Activated CD8-positive, alpha-beta T cell treated with anti-CD3 and anti-CD28 coated beads, Interleukin-2, amount 10 ng/mL, durations not matched to agents 7 days and 5 days (primary cell): ENCODE measurements around the gene ACRBP. TPM values are rescaled to one million over a fixed set of nuclear protein-coding genes. Genes with fewer than 3 reads are reported as not detected.
"Not testable (repeated sequence)": the region's sequence is repeated elsewhere in the genome, so short reads cannot be mapped to it uniquely, and the experiment has no call there.

Source experiments
- ATAC-seq: fragments of 150-1000 bp; cut with Tn5 transposase; one replicate; pipeline ENCODE4 v1.10.0; 2021; ENCODE audit warnings: moderate library complexity
- CTCF ChIA-PET: fragments of 350-600 bp; sonication (Branson Sonifier 250); formaldehyde crosslinking; loops from one replicate; lab custom pipeline; 2021; ENCODE audit warnings: antibody characterized with exemption; lab: Charles Lee
- POLR2A ChIA-PET: fragments of 350-600 bp; sonication (Branson Sonifier 250); formaldehyde crosslinking; loops from one replicate; lab custom pipeline; 2021; ENCODE audit warnings: antibody characterized with exemption; lab: Charles Lee
- DNase-seq: peaks from one replicate; pipeline ENCODE4 v3.0.0-alpha.2; 2020
- H3K27ac Mint-ChIP-seq: one replicate; pipeline ENCODE4 v1.8.0; 2021; ENCODE audit warnings: mild to moderate bottlenecking, mixed read lengths
- H3K27me3 Mint-ChIP-seq: one replicate; pipeline ENCODE4 v1.8.0; 2021; ENCODE audit warnings: low read depth, mixed read lengths
- H3K36me3 Mint-ChIP-seq: one replicate; pipeline ENCODE4 v1.8.0; 2021; ENCODE audit warnings: low read depth, mixed read lengths
- H3K4me1 Mint-ChIP-seq: one replicate; pipeline ENCODE4 v1.8.0; 2021; ENCODE audit warnings: low read depth, mixed read lengths
- H3K4me3 Mint-ChIP-seq: one replicate; pipeline ENCODE4 v1.8.0; 2021; ENCODE audit warnings: mild to moderate bottlenecking, mixed read lengths
- H3K9me3 Mint-ChIP-seq: one replicate; pipeline ENCODE4 v1.8.0; 2022; ENCODE audit warnings: mixed read lengths; ENCODE audit not compliant: insufficient read depth
- total RNA-seq, 2 experiments: library from RNA; stranded (reverse); gene quantifications; one replicate each; pipeline ENCODE4 v1.2.3, GENCODE V29; 2021

The ACRBP gene
- total RNA-seq, 2 experiments from 2014 or later, result 0.76 to 1.7 TPM

DNA sequence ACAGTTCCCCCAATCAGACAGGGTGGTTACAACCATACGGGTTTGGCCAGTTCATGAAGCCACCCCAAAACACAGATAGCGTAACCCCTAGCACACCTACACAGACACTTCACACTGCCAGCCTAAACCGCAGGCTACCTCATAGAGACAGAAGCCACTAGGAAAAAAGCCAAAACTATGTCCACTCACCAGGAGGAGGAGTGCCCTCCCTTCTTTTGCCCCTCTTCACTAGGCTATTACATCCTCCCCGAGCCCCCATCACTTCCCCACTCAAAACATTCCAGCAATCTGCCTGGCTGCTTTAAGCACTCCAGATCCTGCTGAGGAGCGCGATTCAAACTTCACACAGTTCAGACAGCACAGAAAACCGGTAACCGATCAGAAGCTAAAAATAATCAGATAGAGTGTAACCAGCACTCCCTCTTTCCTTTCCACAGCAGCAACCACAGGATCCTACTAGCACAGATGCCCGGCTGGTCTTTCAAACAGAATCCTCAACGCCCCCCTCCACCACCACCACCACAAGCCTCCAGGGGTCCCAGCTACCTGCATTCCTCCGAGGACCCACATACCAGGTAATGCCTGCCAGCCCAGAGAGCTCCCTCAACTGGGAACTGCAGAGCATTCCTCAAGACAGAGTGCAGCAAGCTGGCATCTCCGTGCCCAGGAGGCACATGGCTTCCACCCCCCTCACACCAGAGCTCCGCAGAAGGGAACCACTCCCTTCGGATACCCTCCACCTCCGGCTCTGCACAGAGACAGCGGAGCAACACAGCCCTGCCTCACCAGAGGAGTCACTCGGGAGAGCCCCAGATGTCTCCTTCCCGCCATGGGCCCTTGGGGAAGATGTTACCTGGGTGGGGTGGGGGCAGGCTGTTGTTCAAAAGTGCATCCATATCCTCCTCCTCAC, 41.6 kb downstream of the ACRBP start:
- peaks cover 50% of the 10 kb centered on the region for H3K36me3 Mint-ChIP-seq
- peaks cover 54% of the 10 kb centered on the region for H3K4me1 Mint-ChIP-seq
- no peaks in the 10 kb centered on the region for H3K27me3 Mint-ChIP-seq
- ATAC-seq, result peak; percentile 20
- ChIA-PET CTCF (interaction anchor here (0.7 to 3.9 kb wide), 10 partner anchors 35 to 282 kb away, joined by 3 to 20 read pairs (median 4); partner anchors contain the start of genes CDCA3, PTMS, SPSB2 and ZNF384), POLR2A (interaction anchor here (0.6 to 3.4 kb wide), 9 partner anchors 9 to 338 kb away, joined by 3 to 14 read pairs (median 4); partner anchors contain the start of genes C12orf57, COPS7A, GAPDH and RNU7-1)
- peak overlapping the region; percentile 84 for H3K27ac Mint-ChIP-seq
- no peak overlapping the region for H3K4me3 Mint-ChIP-seq
- DNase-seq, result peak; percentile 56
- H3K9me3 Mint-ChIP-seq, result no peaks in the 10 kb centered on the region

DNA sequence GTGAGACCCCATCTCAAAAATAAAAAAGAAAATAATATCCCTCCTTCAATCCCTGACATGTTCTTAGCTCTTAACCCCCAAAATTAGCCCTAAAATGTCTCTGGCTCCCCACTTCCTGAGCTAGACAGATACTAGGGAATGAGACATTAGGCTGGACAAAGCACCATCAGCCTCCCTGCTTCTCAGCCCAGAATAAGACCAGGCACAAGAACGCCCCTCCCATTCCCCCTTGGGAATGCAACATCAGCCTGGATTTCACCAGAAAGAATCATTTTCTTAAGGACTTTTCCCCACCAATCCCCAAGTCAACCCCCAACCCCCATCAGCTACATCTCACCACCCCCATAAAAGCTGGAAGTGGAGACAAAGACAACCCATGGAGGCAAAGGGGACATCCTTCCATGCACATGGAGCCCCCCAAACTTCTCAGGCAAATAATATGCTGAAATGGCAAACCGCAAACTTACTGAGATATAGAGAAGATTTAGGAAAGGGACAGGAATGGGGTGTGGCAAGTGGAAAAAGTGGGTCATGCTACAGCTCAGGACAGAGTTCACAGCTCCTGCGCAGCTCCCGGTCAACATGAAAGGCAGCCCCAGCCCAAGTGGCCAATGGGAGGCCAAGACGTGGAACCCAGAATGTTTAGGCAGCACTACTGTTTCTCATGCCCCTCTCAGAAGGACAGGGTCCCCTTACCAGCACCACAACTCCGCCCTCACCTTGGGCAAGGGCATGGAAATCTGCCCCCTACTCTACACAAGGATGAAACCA, 42.8 kb downstream of the ACRBP start:
- no peak for DNase-seq
- H3K27ac Mint-ChIP-seq, result peak overlapping the region; percentile 84
- no peak for ATAC-seq
- ChIA-PET POLR2A (interaction anchor here (1.0 to 3.4 kb wide), 6 partner anchors 9 to 120 kb away, joined by 3 to 14 read pairs (median 6); partner anchors contain the start of genes COPS7A, GAPDH and ZNF384), CTCF (interaction anchor here (0.7 to 3.9 kb wide), 10 partner anchors 12 to 281 kb away, joined by 3 to 20 read pairs (median 4); partner anchors contain the start of genes CDCA3, LPAR5 and SPSB2)
- H3K36me3 Mint-ChIP-seq, result peaks cover 63% of the 10 kb centered on the region
- H3K9me3 Mint-ChIP-seq, result no peaks in the 10 kb centered on the region
- no peaks in the 10 kb centered on the region for H3K27me3 Mint-ChIP-seq
- H3K4me1 Mint-ChIP-seq, result peaks cover 53% of the 10 kb centered on the region
- H3K4me3 Mint-ChIP-seq, result no peak overlapping the region

DNA sequence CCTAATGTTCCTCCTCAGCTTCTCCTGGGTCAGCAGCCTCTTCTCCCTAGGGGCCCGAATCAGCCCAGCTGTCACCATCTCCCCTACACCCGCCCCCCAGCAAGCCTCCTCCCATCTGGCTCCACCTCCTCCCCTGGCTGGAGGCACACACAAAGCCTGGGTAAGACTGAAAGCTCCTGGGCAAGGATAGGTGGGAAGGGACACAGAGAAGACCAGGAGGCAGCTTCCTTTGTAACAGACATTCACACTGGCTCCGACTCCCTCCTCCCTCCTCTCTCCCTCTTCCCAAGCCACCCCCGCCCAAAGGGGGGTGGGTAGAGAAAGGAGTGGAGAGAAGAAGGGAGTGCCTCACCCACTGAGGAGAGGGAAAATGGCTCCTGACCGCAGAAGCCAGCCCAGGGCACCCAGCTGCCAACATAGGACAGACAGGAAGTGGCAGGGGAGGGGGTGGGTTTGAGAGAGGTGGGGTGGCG, 44.1 kb downstream of the ACRBP start:
- DNase-seq (peak; percentile 46), ATAC-seq (no peak)
- POLR2A ChIA-PET, result interaction anchor here (0.8 to 3.4 kb wide), 8 partner anchors 8 to 108 kb away, joined by 3 to 14 read pairs (median 4); partner anchors contain the start of genes GAPDH and ZNF384
- Mint-ChIP-seq H3K27me3 (no peaks in the 10 kb centered on the region), H3K9me3 (no peaks in the 10 kb centered on the region), H3K36me3 (peaks cover 71% of the 10 kb centered on the region), H3K4me1 (peaks cover 51% of the 10 kb centered on the region), H3K27ac (peak overlapping the region; percentile 82), H3K4me3 (no peak overlapping the region)
- CTCF ChIA-PET, result interaction anchor here (1.0 to 3.9 kb wide), 12 partner anchors 10 to 180 kb away, joined by 3 to 20 read pairs (median 4); partner anchors contain the start of gene LPAR5

DNA sequence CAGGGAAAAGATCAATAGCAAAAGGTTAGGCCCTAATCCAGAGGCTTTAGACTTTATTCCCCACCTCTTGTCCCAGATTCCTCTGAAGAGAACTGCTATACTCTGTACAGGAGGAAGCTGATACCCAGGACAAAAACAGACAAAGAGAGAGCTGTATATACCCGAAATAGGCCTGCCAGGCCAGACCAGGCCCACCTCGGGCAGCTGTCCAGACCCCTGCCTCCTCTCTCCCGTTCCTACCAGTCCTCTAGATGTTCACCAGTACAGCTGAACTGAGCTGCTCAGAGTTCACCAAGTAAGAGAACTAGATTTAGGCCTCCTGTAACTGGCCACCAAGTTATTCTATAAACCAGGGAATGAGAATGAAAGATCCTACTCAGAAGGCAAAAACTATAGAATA, 44.7 kb downstream of the ACRBP start:
- ChIA-PET POLR2A (interaction anchor here (0.6 to 3.4 kb wide), 10 partner anchors 8 to 107 kb away, joined by 3 to 14 read pairs (median 4); partner anchors contain the start of genes GAPDH and ZNF384), CTCF (interaction anchor here (0.9 to 3.9 kb wide), 12 partner anchors 11 to 179 kb away, joined by 3 to 20 read pairs (median 4); partner anchors contain the start of gene LPAR5)
- no peak for DNase-seq
- Mint-ChIP-seq H3K4me3 (peak overlapping the region; percentile 0), H3K4me1 (peaks cover 51% of the 10 kb centered on the region), H3K27me3 (no peaks in the 10 kb centered on the region), H3K36me3 (peaks cover 76% of the 10 kb centered on the region), H3K27ac (peak overlapping the region; percentile 82), H3K9me3 (no peaks in the 10 kb centered on the region)
- ATAC-seq, result no peak

DNA sequence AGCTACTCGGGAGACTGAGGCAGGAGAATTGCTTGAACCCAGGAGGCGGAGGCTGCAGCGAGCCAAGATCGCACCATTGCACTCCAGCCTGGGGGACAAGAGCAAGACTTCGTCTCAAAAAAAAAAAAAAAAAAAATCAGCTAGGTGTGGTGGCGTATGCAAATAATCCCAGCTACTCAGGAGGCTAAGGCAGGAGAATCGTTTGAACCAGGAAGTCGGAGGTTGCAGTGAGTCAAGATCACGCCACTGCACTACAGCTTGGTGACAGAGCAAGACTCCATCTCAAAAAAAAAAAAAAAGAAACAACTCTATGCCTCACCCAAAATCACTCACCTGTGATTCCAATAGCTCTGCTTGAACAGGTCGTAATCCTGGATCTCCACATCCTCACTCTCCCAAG, 51.6 kb downstream of the ACRBP start:
- ChIA-PET CTCF (interaction anchor here (1.4 kb wide), 1 partner anchor 158 kb away, joined by 3 read pairs; the partner anchor contains the start of gene MLF2), POLR2A (interaction anchor here (1.0 to 1.3 kb wide), 3 partner anchors 7 to 36 kb away, joined by 3 read pairs; no protein-coding TSS in a partner anchor)
- not testable (repeated sequence) for DNase-seq, H3K27me3 Mint-ChIP-seq, H3K9me3 Mint-ChIP-seq, ATAC-seq, H3K4me1 Mint-ChIP-seq, H3K27ac Mint-ChIP-seq, H3K4me3 Mint-ChIP-seq
- H3K36me3 Mint-ChIP-seq, result peaks cover 75% of the 10 kb centered on the region

DNA sequence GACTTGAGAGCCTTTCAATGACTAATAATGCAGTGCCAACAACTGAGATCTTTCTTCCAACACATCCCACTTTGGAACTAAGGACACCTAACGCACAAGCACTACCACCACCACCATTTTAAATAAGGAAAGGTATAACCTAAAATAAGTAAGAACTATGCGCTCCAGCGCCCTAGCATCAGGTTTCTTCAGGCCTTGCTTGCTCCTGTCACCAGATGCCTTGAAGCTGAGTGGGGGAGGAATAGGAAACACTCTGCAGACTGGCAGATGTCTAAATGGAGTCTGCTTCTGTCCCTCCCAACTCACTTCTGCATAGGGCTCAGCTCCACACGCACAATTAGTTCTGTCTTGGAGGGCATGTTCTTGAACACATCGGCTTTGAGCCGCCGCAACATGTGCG, 55.1 kb downstream of the ACRBP start:
- DNase-seq, result no peak
- no peak for ATAC-seq
- ChIA-PET POLR2A (no interaction called here), CTCF (no interaction called here)
- peaks cover 69% of the 10 kb centered on the region for H3K36me3 Mint-ChIP-seq
- H3K4me1 Mint-ChIP-seq, result no peaks in the 10 kb centered on the region
- H3K27me3 Mint-ChIP-seq, result no peaks in the 10 kb centered on the region
- no peaks in the 10 kb centered on the region for H3K9me3 Mint-ChIP-seq
- H3K4me3 Mint-ChIP-seq, result no peak overlapping the region
- peak overlapping the region; percentile 44 for H3K27ac Mint-ChIP-seq

Other genes with a start within 250 kb of the ACRBP start
- gene CD27, start 202.5 kb downstream of the ACRBP start, total RNA-seq, result 100 to 1,000 TPM; 112 to 131 TPM
- gene TAPBPL, start 195.4 kb downstream of the ACRBP start, total RNA-seq, result 10 to 100 TPM; 31.2 to 32.5 TPM
- 10 to 100 TPM; 46.6 to 48.9 TPM for gene VAMP1, start 176.8 kb downstream of the ACRBP start, total RNA-seq
- 100 to 1,000 TPM; 217 to 228 TPM for gene MRPL51, start 154.2 kb downstream of the ACRBP start, total RNA-seq
- gene NCAPD2, start 153.3 kb downstream of the ACRBP start, total RNA-seq, result 100 to 1,000 TPM; 195 to 201 TPM
- 1,000 to 10,000 TPM; 6,175 to 6,471 TPM for gene GAPDH, start 112.9 kb downstream of the ACRBP start, total RNA-seq
- 10 to 100 TPM; 24.9 to 25.5 TPM for gene IFFO1, start 91.4 kb downstream of the ACRBP start, total RNA-seq
- gene NOP2, start 79.1 kb downstream of the ACRBP start, total RNA-seq, result 10 to 100 TPM; 84.2 to 87.6 TPM
- gene CHD4, start 40.1 kb downstream of the ACRBP start, total RNA-seq, result 100 to 1,000 TPM; 277 to 292 TPM
- gene LPAR5, start 11.5 kb downstream of the ACRBP start, total RNA-seq, result 10 to 100 TPM; 16.5 to 16.8 TPM
- 10 to 100 TPM; 24.9 TPM for gene ING4, start 15.7 kb upstream of the ACRBP start, total RNA-seq
- 10 to 100 TPM; 71.9 to 76.4 TPM for gene ZNF384, start 41.9 kb upstream of the ACRBP start, total RNA-seq
- gene PIANP, start 53.4 kb upstream of the ACRBP start, total RNA-seq, result not detected
- 10 to 100 TPM; 26.9 to 29.7 TPM for gene COPS7A, start 76.6 kb upstream of the ACRBP start, total RNA-seq
- gene MLF2, start 105.7 kb upstream of the ACRBP start, total RNA-seq, result 100 to 1,000 TPM; 109 to 113 TPM
- gene PTMS, start 118.9 kb upstream of the ACRBP start, total RNA-seq, result 10 to 100 TPM; 42.9 to 47.4 TPM
- gene LAG3, start 125.1 kb upstream of the ACRBP start, total RNA-seq, result 10 to 100 TPM; 43.0 to 45.2 TPM
- gene CD4, start 142.1 kb upstream of the ACRBP start, total RNA-seq, result 1 to 10 TPM in 1 of 2 experiments, under 1 TPM in 1; 0.90 to 1.6 TPM
- under 1 TPM; 0.13 to 0.34 TPM for gene GPR162, start 174.4 kb upstream of the ACRBP start, total RNA-seq
- gene P3H3, start 181.0 kb upstream of the ACRBP start, total RNA-seq, result under 1 TPM in 1 of 2 experiments, not detected in 1; 0.26 TPM
- gene GNB3, start 193.5 kb upstream of the ACRBP start, total RNA-seq, result under 1 TPM in 1 of 2 experiments, not detected in 1; 0.08 TPM
- gene CDCA3, start 203.9 kb upstream of the ACRBP start, total RNA-seq, result 100 to 1,000 TPM; 103 to 115 TPM
- gene USP5, start 204.7 kb upstream of the ACRBP start, total RNA-seq, result 100 to 1,000 TPM; 105 to 108 TPM
- 1,000 to 10,000 TPM; 1,505 to 1,545 TPM for gene TPI1, start 220.1 kb upstream of the ACRBP start, total RNA-seq
- 10 to 100 TPM in 1 of 2 experiments, 1 to 10 TPM in 1; 10.0 to 11.2 TPM for gene SPSB2, start 225.9 kb upstream of the ACRBP start, total RNA-seq